GM23338 (cell line): ENCODE results near the gene ST6GALNAC3.

ENCODE experiments used
- CREB1 ChIP-seq: fragments of 250-450 bp; sonication (Bioruptor Pico); IDR thresholded peaks from 2 replicates; pipeline ENCODE4 v1.5.0; 2020; ENCODE audit warnings: low read depth, mild to moderate bottlenecking, moderate library complexity
- EZH2 ChIP-seq: fragments of 200-600 bp; sonication (generic); IDR thresholded peaks from one replicate; pipeline ENCODE4 v1.8.0; 2017; ENCODE audit warnings: antibody characterized with exemption, mild to moderate bottlenecking, low read depth; ENCODE audit not compliant: unreplicated experiment
- POLR2AphosphoS5 ChIP-seq: IDR thresholded peaks from 2 replicates; pipeline ENCODE4 v1.6.1; 2016; ENCODE audit warnings: antibody characterized with exemption, low read depth
- REST ChIP-seq: IDR thresholded peaks from one replicate; pipeline ENCODE4 v1.6.1; 2018; ENCODE audit warnings: antibody characterized with exemption; ENCODE audit not compliant: unreplicated experiment
- TF ChIP-seq, protein P1 (sequence below), 2 experiments: fragments of 200-600 bp in 1 of 2; sonication (generic) in 1 of 2; conservative IDR thresholded peaks; 2 replicates each; pipeline versions ENCODE4 v1.5.1 to v1.6.1; 2016 to 2017; ENCODE audit warnings: antibody characterized with exemption in 2 of 2, low read depth in 2 of 2, mild to moderate bottlenecking in 2 of 2, moderate library complexity in 1 of 2

DNA sequence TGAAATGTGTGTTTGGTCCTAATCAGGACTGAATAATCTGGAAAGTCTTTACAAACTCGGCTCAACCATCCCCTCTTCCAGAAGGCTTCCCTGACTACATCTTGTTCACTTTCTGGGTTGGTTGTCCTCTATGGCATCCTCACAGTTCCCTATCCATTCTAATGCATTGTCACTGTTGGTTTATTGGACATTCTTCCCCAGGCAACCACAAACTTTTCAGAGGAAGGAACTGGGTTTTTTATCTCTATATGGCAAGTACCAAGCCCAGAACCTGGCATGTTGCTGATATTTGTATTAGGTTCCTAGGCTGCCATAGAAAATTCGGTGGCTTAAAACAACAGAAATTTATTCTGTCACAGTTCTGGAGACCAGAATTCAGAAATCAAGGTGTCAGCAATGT lies 429.2 kb downstream of the ST6GALNAC3 start:
- TF ChIP-seq, protein P1, sequence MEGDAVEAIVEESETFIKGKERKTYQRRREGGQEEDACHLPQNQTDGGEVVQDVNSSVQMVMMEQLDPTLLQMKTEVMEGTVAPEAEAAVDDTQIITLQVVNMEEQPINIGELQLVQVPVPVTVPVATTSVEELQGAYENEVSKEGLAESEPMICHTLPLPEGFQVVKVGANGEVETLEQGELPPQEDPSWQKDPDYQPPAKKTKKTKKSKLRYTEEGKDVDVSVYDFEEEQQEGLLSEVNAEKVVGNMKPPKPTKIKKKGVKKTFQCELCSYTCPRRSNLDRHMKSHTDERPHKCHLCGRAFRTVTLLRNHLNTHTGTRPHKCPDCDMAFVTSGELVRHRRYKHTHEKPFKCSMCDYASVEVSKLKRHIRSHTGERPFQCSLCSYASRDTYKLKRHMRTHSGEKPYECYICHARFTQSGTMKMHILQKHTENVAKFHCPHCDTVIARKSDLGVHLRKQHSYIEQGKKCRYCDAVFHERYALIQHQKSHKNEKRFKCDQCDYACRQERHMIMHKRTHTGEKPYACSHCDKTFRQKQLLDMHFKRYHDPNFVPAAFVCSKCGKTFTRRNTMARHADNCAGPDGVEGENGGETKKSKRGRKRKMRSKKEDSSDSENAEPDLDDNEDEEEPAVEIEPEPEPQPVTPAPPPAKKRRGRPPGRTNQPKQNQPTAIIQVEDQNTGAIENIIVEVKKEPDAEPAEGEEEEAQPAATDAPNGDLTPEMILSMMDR (conservative IDR thresholded peaks at IDR 0.05; ENCODE audit: low read depth in 2 of 2): no peak
- no peak for TF ChIP-seq EZH2
- TF ChIP-seq CREB1 (CRISPR knock-in tag): no peak
- TF ChIP-seq POLR2AphosphoS5: no peak
- TF ChIP-seq REST: no peak
